NCI-H2107 treated with DMSO at 0.1 percent for 48 hours (cell line): ENCODE results near the gene CRYGB.
A peak's percentile ranks its signal among the peaks of the same experiment; 100 is the strongest.
"Not testable (repeated sequence)": the region's sequence is repeated elsewhere in the genome, so short reads cannot be mapped to it uniquely, and the experiment has no call there.

Experiments used
- DNase-seq: peaks from one replicate; lab custom pipeline; 2025; ENCODE audit not compliant: unreplicated experiment; lab: John Stamatoyannopoulos, UW

The CRYGB gene

GRCh38 chr2:208150956-208151355 lies 5.0 kb upstream of the CRYGB start:
- no peak for DNase-seq

GRCh38 chr2:208150094-208150493 lies 4.1 kb upstream of the CRYGB start:
- no peak for DNase-seq

- no peak for DNase-seq
Observed at GRCh38 chr2:208148803-208149202, 2.8 kb upstream of the CRYGB start.

GRCh38 chr2:208147759-208148158 lies 1.8 kb upstream of the CRYGB start:
- no peak for DNase-seq

GRCh38 chr2:208147008-208147407 lies 1.1 kb upstream of the CRYGB start:
- no peak for DNase-seq

GRCh38 chr2:208142925-208143799 lies 2.8 kb downstream of the CRYGB start:
- DNase-seq: peak; percentile 20

- DNase-seq: peak; percentile 74
Observed at GRCh38 chr2:208142240-208142924, 3.6 kb downstream of the CRYGB start.

- no peak for DNase-seq
Observed at GRCh38 chr2:208139447-208139846, 6.5 kb downstream of the CRYGB start.

- DNase-seq: not testable (repeated sequence)
Observed at GRCh38 chr2:208138334-208138733, 7.6 kb downstream of the CRYGB start.

- no peak for DNase-seq
Observed at GRCh38 chr2:208136716-208137094, 9.3 kb downstream of the CRYGB start.

- no peak for DNase-seq
Observed at GRCh38 chr2:208135794-208136715, 9.9 kb downstream of the CRYGB start.

GRCh38 chr2:208134928-208135586 lies 10.9 kb downstream of the CRYGB start:
- no peak for DNase-seq

GRCh38 chr2:208130712-208131110 lies 15.2 kb downstream of the CRYGB start:
- DNase-seq: no peak

GRCh38 chr2:208129744-208130711 lies 15.9 kb downstream of the CRYGB start, which contains the start of gene CRYGC:
TSS of gene CRYGC (minus strand) at chr2:208129828. CDS start at chr2:208129792, 36 bp downstream.
- no peak for DNase-seq

- no peak for DNase-seq
Observed at GRCh38 chr2:208128136-208128535, 17.8 kb downstream of the CRYGB start.

- no peak for DNase-seq
Observed at GRCh38 chr2:208127090-208127489, 18.9 kb downstream of the CRYGB start.

- no peak for DNase-seq
Observed at GRCh38 chr2:208125251-208125650, 20.7 kb downstream of the CRYGB start.

- not testable (repeated sequence) for DNase-seq
Observed at GRCh38 chr2:208124013-208124715, 21.8 kb downstream of the CRYGB start, which contains the start of gene CRYGD. TSS of gene CRYGD (minus strand) at chr2:208124524. CDS start at chr2:208124473, 51 bp downstream.

- no peak for DNase-seq
Observed at GRCh38 chr2:208122248-208122647, 23.7 kb downstream of the CRYGB start.
